Smooth muscle cell (in vitro differentiated cells): ENCODE results near the gene APOL4. TPM values are rescaled to one million over a fixed set of nuclear protein-coding genes. Genes with fewer than 3 reads are reported as not detected.
"Not testable (repeated sequence)": the region's sequence is repeated elsewhere in the genome, so short reads cannot be mapped to it uniquely, and the experiment has no call there.

Source experiments
- DNase-seq: peaks from one replicate; lab custom pipeline; 2025; ENCODE audit not compliant: unreplicated experiment; lab: John Stamatoyannopoulos, UW
- H2AFZ ChIP-seq: fragments of 200-600 bp; sonication (generic); 2 replicates; pipeline ENCODE4 v1.6.0; 2016; ENCODE audit warnings: antibody characterized with exemption, low read depth, mild to moderate bottlenecking
- H3F3A ChIP-seq: fragments of 200-600 bp; sonication (generic); 2 replicates; pipeline ENCODE4 v1.6.0; 2017; ENCODE audit warnings: antibody characterized with exemption, low read depth
- H3K27ac ChIP-seq: fragments of 200-600 bp; sonication (generic); 2 replicates; pipeline ENCODE4 v1.5.1; 2016; ENCODE audit warnings: low read depth, mild to moderate bottlenecking
- H3K27me3 ChIP-seq: fragments of 200-600 bp; sonication (generic); 2 replicates; pipeline ENCODE4 v1.6.1; 2016; ENCODE audit warnings: low read depth, mild to moderate bottlenecking
- H3K36me3 ChIP-seq: fragments of 200-600 bp; sonication (generic); 2 replicates; pipeline ENCODE4 v1.5.1; 2016; ENCODE audit warnings: low read depth
- H3K4me1 ChIP-seq: fragments of 200-600 bp; sonication (generic); 2 replicates; pipeline ENCODE4 v1.5.1; 2016; ENCODE audit warnings: low read depth
- H3K4me2 ChIP-seq: fragments of 200-600 bp; sonication (generic); 2 replicates; pipeline ENCODE4 v1.6.0; 2016; ENCODE audit warnings: mild to moderate bottlenecking
- H3K4me3 ChIP-seq: fragments of 200-600 bp; sonication (generic); 2 replicates; pipeline ENCODE4 v1.5.1; 2016; ENCODE audit warnings: mild to moderate bottlenecking
- H3K79me2 ChIP-seq: fragments of 200-600 bp; sonication (generic); 2 replicates; pipeline ENCODE4 v1.6.0; 2016; ENCODE audit warnings: low read depth, mild to moderate bottlenecking
- H3K9ac ChIP-seq: fragments of 200-600 bp; sonication (generic); 2 replicates; pipeline ENCODE4 v1.6.0; 2016; ENCODE audit warnings: low read depth
- H3K9me3 ChIP-seq: fragments of 200-600 bp; sonication (generic); replicated peaks from 2 replicates; pipeline ENCODE4 v1.5.1; 2016; ENCODE audit warnings: low read depth
- H4K20me1 ChIP-seq: fragments of 200-600 bp; sonication (generic); 2 replicates; pipeline ENCODE4 v1.6.0; 2016; ENCODE audit warnings: low read depth
- CTCF ChIP-seq: fragments of 200-600 bp; sonication (generic); IDR thresholded peaks from 2 replicates; pipeline ENCODE4 v1.5.1; 2017; ENCODE audit warnings: borderline replicate concordance, mild to moderate bottlenecking, antibody characterized with exemption; ENCODE audit not compliant: insufficient read depth, poor library complexity, severe bottlenecking
- WGBS: methylation state at CpG from one replicate; pipeline ENCODE4 v1.1.7; 2016; ENCODE audit warnings: low lambda C conversion rate; 5-methylcytosine and 5-hydroxymethylcytosine counted together
- polyA plus RNA-seq: library from polyadenylated mRNA; unstranded; fragments of >200 nt; fragmentation: Nextera tagmentation; extraction: Ambion mirVana; gene quantifications from 2 replicates; pipeline ENCODE4 v1.2.1, GENCODE V29; 2016
- total RNA-seq: library from RNA; depleted of rRNA; stranded (reverse); fragments of >200 nt; gene quantifications from 2 replicates; pipeline ENCODE4 v1.2.3, GENCODE V29; 2014

The APOL4 gene
- total and polyA plus RNA-seq, 2 experiments from 2014 or later, result 0.40 TPM; not detected in 1

- Histone ChIP-seq H4K20me1 (no peaks in the 10 kb centered on the region), H3F3A (no peaks in the 10 kb centered on the region), H3K36me3 (no peaks in the 10 kb centered on the region), H3K4me2 (no peak overlapping the region), H3K27me3 (no peaks in the 10 kb centered on the region), H3K27ac (no peak overlapping the region), H3K9ac (no peak overlapping the region), H3K4me3 (no peak overlapping the region), H3K4me1 (no peaks in the 10 kb centered on the region), H3K79me2 (no peaks in the 10 kb centered on the region), H2AFZ (no peak overlapping the region), H3K9me3 (no peaks in the 10 kb centered on the region)
- TF ChIP-seq CTCF, result no peak
- WGBS, result 93% methylated on average over 2 of the region's 2 CpGs
- no peak for DNase-seq
These were observed 38.1 kb downstream of the APOL4 start for GRCh38 chr22:36163497-36163896.

GRCh38 chr22:36162127-36163034, 39.2 kb downstream of the APOL4 start:
- no peak overlapping the region for H3K4me3 ChIP-seq
- H3K9me3 ChIP-seq, result no peaks in the 10 kb centered on the region
- no peaks in the 10 kb centered on the region for H4K20me1 ChIP-seq
- H3F3A ChIP-seq, result no peaks in the 10 kb centered on the region
- H2AFZ ChIP-seq, result no peak overlapping the region
- no peak overlapping the region for H3K27ac ChIP-seq
- no peaks in the 10 kb centered on the region for H3K27me3 ChIP-seq
- WGBS, result 87% methylated on average over 6 of the region's 6 CpGs
- H3K9ac ChIP-seq, result no peak overlapping the region
- DNase-seq, result no peak
- H3K79me2 ChIP-seq, result no peaks in the 10 kb centered on the region
- no peaks in the 10 kb centered on the region for H3K4me1 ChIP-seq
- no peak for TF ChIP-seq CTCF
- no peak overlapping the region for H3K4me2 ChIP-seq
- no peaks in the 10 kb centered on the region for H3K36me3 ChIP-seq

GRCh38 chr22:36161793-36162126, 39.8 kb downstream of the APOL4 start:
- DNase-seq, H3K27me3 ChIP-seq, H3K9ac ChIP-seq, H3K79me2 ChIP-seq, H3F3A ChIP-seq, H2AFZ ChIP-seq, H3K4me2 ChIP-seq, H3K9me3 ChIP-seq, H3K4me3 ChIP-seq, H3K36me3 ChIP-seq, H3K27ac ChIP-seq, H4K20me1 ChIP-seq, H3K4me1 ChIP-seq: not testable (repeated sequence)
- WGBS, result 64% methylated on average over 5 of the region's 5 CpGs

- Histone ChIP-seq H2AFZ (no peak within 1 kb of the TSS), H3K4me1 (peaks cover 3% of the 10 kb centered on the region), H3K4me3 (no peak within 1 kb of the TSS), H3K27ac (no peak within 1 kb of the TSS), H3K9me3 (no peaks in the 10 kb centered on the region), H3K4me2 (no peak within 1 kb of the TSS), H3K27me3 (no peaks in the 10 kb centered on the region), H3K79me2 (no peaks in the 10 kb centered on the region), H4K20me1 (no peaks in the 10 kb centered on the region), H3K36me3 (no peaks in the 10 kb centered on the region), H3F3A (no peaks in the 10 kb centered on the region), H3K9ac (no peak within 1 kb of the TSS)
- no peak for TF ChIP-seq CTCF
- 87% methylated on average over 3 of the region's 3 CpGs for WGBS
- no peak for DNase-seq
These were observed 41.1 kb downstream of the APOL4 start, which contains the start of gene APOL3 for GRCh38 chr22:36160499-36160942. TSS of gene APOL3 (minus strand) at chr22:36160755. CDS start at chr22:36149055, 11,700 bp downstream.
